H1 (cell line): ENCODE measurements around the gene GLIPR2. TPM values are rescaled to one million over a fixed set of nuclear protein-coding genes. Genes with fewer than 3 reads are reported as not detected.
A peak's percentile ranks its signal among the peaks of the same experiment; 100 is the strongest.

Experiments
- CTCF ChIA-PET: fragments of 300-600 bp; sonication (Branson Sonifier 250); formaldehyde crosslinking; loops from one replicate; lab custom pipeline; 2021; ENCODE audit not compliant: partially characterized antibody; lab: Charles Lee
- POLR2A ChIA-PET: fragments of 300-600 bp; sonication (Branson Sonifier 250); formaldehyde crosslinking; loops from one replicate; lab custom pipeline; 2021; ENCODE audit warnings: inconsistent platforms; ENCODE audit not compliant: partially characterized antibody; lab: Charles Lee
- DNase-seq, 2 experiments: peaks; one replicate each; pipeline versions ENCODE4 v3.0.0 to v3.0.0-alpha.2; 2010 to 2022; ENCODE audit warnings: low spot score in 2 of 2, low read depth in 1 of 2, mixed read lengths in 1 of 2
- FAIRE-seq: peaks from 2 replicates; lab custom pipeline; 2011; peaks lifted over from hg19 to GRCh38; lab: Jason Lieb, UNC
- H2AFZ ChIP-seq: 2 replicates; pipeline ENCODE4 v1.8.1; 2012; ENCODE audit warnings: low read length, inconsistent platforms
- H2AK5ac ChIP-seq: 2 replicates; pipeline ENCODE4 v1.6.1; 2013; ENCODE audit warnings: low read depth, low read length
- H2BK120ac ChIP-seq: replicated peaks from 2 replicates; pipeline ENCODE3; 2013; ENCODE audit warnings: low read depth, low read length, inconsistent platforms
- H2BK12ac ChIP-seq: 2 replicates; pipeline ENCODE4 v1.6.1; 2013; ENCODE audit warnings: low read depth, low read length
- H2BK15ac ChIP-seq: 2 replicates; pipeline ENCODE4 v1.6.1; 2013; ENCODE audit warnings: low read length
- H2BK20ac ChIP-seq: 2 replicates; pipeline ENCODE4 v1.6.1; 2013; ENCODE audit warnings: low read length
- H2BK5ac ChIP-seq: 2 replicates; pipeline ENCODE4 v1.6.1; 2013; ENCODE audit warnings: low read depth, low read length
- H3K14ac ChIP-seq: 2 replicates; pipeline ENCODE4 v1.6.1; 2013; ENCODE audit warnings: inconsistent platforms; ENCODE audit not compliant: insufficient read length
- H3K18ac ChIP-seq: 2 replicates; pipeline ENCODE4 v1.6.1; 2013; ENCODE audit warnings: low read length; ENCODE audit errors: extremely low read depth
- H3K23ac ChIP-seq: 2 replicates; pipeline ENCODE4 v1.6.1; 2013; ENCODE audit warnings: inconsistent platforms; ENCODE audit not compliant: insufficient read length
- H3K23me2 ChIP-seq: 2 replicates; pipeline ENCODE4 v1.6.1; 2013; ENCODE audit warnings: low read depth, low read length
- H3K27ac ChIP-seq: 2 replicates; pipeline ENCODE4 v1.6.1; 2011; ENCODE audit warnings: low read depth, low read length, inconsistent platforms
- H3K27me3 ChIP-seq, 4 experiments: replicated peaks in 1 of 4; 1 replicate in 1 of 4; 2 replicates in 3 of 4; pipeline versions ENCODE4 v1.6.1 to v1.8.1; 2011 to 2013; ENCODE audit warnings: low read length in 3 of 4, mild to moderate bottlenecking in 3 of 4, inconsistent platforms in 2 of 4, mixed read lengths in 2 of 4, moderate library complexity in 1 of 4; ENCODE audit not compliant: control insufficient read depth in 3 of 4, insufficient read depth in 3 of 4; ENCODE audit errors: extremely low read depth in 1 of 4
- H3K36me3 ChIP-seq, 4 experiments: 2 replicates each; pipeline versions ENCODE4 v1.6.1 to v1.8.1; 2011 to 2013; ENCODE audit warnings: mild to moderate bottlenecking in 4 of 4, low read length in 3 of 4, moderate library complexity in 2 of 4, control low read depth in 1 of 4, inconsistent platforms in 1 of 4; ENCODE audit not compliant: insufficient read depth in 4 of 4, control insufficient read depth in 2 of 4
- H3K4ac ChIP-seq: replicated peaks from 2 replicates; pipeline ENCODE3; 2013; ENCODE audit warnings: low read length, low read depth, mixed read lengths, inconsistent platforms; ENCODE audit not compliant: insufficient read length
- H3K4me1 ChIP-seq, 4 experiments: replicated peaks in 1 of 4; 1 replicate in 1 of 4; 2 replicates in 3 of 4; pipeline versions ENCODE4 v1.6.1 to v1.8.1; 2011 to 2013; ENCODE audit warnings: low read length in 3 of 4, inconsistent platforms in 2 of 4, mixed read lengths in 1 of 4; ENCODE audit not compliant: insufficient read depth in 4 of 4, control insufficient read depth in 3 of 4
- H3K4me2 ChIP-seq, 2 experiments: 2 replicates each; pipeline versions ENCODE4 v1.6.1 to v1.8.1; 2011 to 2013; ENCODE audit warnings: low read depth in 2 of 2, low read length in 2 of 2, control low read depth in 1 of 2, inconsistent platforms in 1 of 2, mild to moderate bottlenecking in 1 of 2; ENCODE audit not compliant: insufficient read depth in 1 of 2
- H3K4me3 ChIP-seq, 4 experiments: fragments of 200-600, 300-600 bp in 1 of 4; sonication (generic), shearing (Covaris generic), sonication (Bioruptor Twin) in 1 of 4; 2 replicates each; pipeline versions ENCODE4 v1.5.1 to v1.8.1; 2011 to 2016; ENCODE audit warnings: low read length in 4 of 4, low read depth in 3 of 4, control low read depth in 2 of 4, inconsistent platforms in 2 of 4, mild to moderate bottlenecking in 2 of 4, mixed read lengths in 1 of 4, moderate library complexity in 1 of 4; ENCODE audit not compliant: insufficient read depth in 2 of 4; ENCODE audit errors: extremely low read depth in 1 of 4
- H3K56ac ChIP-seq: replicated peaks from 2 replicates; pipeline ENCODE3; 2013; ENCODE audit warnings: low read depth, mild to moderate bottlenecking, mixed read lengths, low read length, inconsistent platforms; ENCODE audit not compliant: insufficient read length
- H3K79me1 ChIP-seq: 2 replicates; pipeline ENCODE4 v1.6.1; 2013; ENCODE audit warnings: low read depth, low read length, control low read depth
- H3K79me2 ChIP-seq, 2 experiments: 2 replicates each; pipeline versions ENCODE4 v1.6.1 to v1.8.1; 2012 to 2013; ENCODE audit warnings: low read length in 2 of 2, mild to moderate bottlenecking in 2 of 2, inconsistent platforms in 1 of 2; ENCODE audit not compliant: insufficient read depth in 2 of 2, control insufficient read depth in 1 of 2
- H3K9ac ChIP-seq, 4 experiments: replicated peaks in 1 of 4; 1 replicate in 1 of 4; 2 replicates in 3 of 4; pipeline versions ENCODE4 v1.6.1 to v1.8.1; 2011 to 2013; ENCODE audit warnings: low read depth in 3 of 4, low read length in 3 of 4, control low read depth in 2 of 4, mild to moderate bottlenecking in 2 of 4, moderate library complexity in 2 of 4, inconsistent platforms in 1 of 4; ENCODE audit errors: extremely low read depth in 1 of 4
- H3K9me3 ChIP-seq, 2 experiments: 2 replicates each; pipeline versions ENCODE4 v1.6.1 to v1.8.1; 2012 to 2013; ENCODE audit warnings: mild to moderate bottlenecking in 2 of 2, moderate library complexity in 2 of 2, control low read depth in 1 of 2, inconsistent platforms in 1 of 2, low read depth in 1 of 2, low read length in 1 of 2, mixed read lengths in 1 of 2; ENCODE audit not compliant: insufficient read depth in 2 of 2
- H4K20me1 ChIP-seq, 2 experiments: replicated peaks in 1 of 2; 2 replicates each; pipeline versions ENCODE3 to v1.8.1; 2011 to 2013; ENCODE audit warnings: inconsistent platforms in 2 of 2, low read length in 2 of 2, mild to moderate bottlenecking in 1 of 2; ENCODE audit not compliant: insufficient read depth in 2 of 2, control insufficient read depth in 1 of 2
- H4K5ac ChIP-seq: 2 replicates; pipeline ENCODE4 v1.6.1; 2013; ENCODE audit warnings: low read length, low read depth, mixed read lengths, inconsistent platforms; ENCODE audit not compliant: insufficient read length
- H4K8ac ChIP-seq: 2 replicates; pipeline ENCODE4 v1.8.0; 2013; ENCODE audit warnings: mild to moderate bottlenecking, moderate library complexity, low read length, inconsistent platforms; ENCODE audit not compliant: insufficient read depth; ENCODE audit errors: extremely low read depth
- H4K91ac ChIP-seq: replicated peaks from 2 replicates; pipeline ENCODE3; 2013; ENCODE audit warnings: low read length, mixed read lengths, inconsistent platforms; ENCODE audit not compliant: insufficient read length
- WGBS, 2 experiments: shearing (Covaris generic) in 1 of 2; methylation state at CpG; one replicate each; pipeline versions ENCODE4 v1.1.6 to v1.1.7; 2013 to 2015; ENCODE audit warnings: low lambda C conversion rate in 2 of 2, mixed read lengths in 2 of 2, inconsistent platforms in 1 of 2, low coverage in 1 of 2, missing lambda C conversion rate in 1 of 2; ENCODE audit not compliant: insufficient replicate concordance in 2 of 2, insufficient coverage in 1 of 2, insufficient read length in 1 of 2; ENCODE audit errors: extremely low coverage in 1 of 2, missing lambda C conversion rate in 1 of 2; 5-methylcytosine and 5-hydroxymethylcytosine counted together
- polyA plus RNA-seq, 7 experiments: library from polyadenylated mRNA; depleted of rRNA in 3 of 7; stranded (reverse) in 5 of 7; unstranded in 2 of 7; fragments of >200 nt in 5 of 7; fragments of 200-250 nt in 2 of 7; gene quantifications; 1 replicate in 5 of 7; 2 replicates in 1 of 7; 4 replicates in 1 of 7; pipeline versions ENCODE4 v1.2.1 to v1.2.3, GENCODE V29; 2011 to 2013; ENCODE audit warnings: missing spikeins in 2 of 7, mixed read lengths in 2 of 7
- total RNA-seq: library from RNA; stranded (reverse); fragmentation: NEBNext Ultra II Directional; extraction: Animal tissue kit (Norgen Biotek cat#: 25700); gene quantifications from 2 replicates; pipeline ENCODE4 v1.2.1, GENCODE V29; 2021

The GLIPR2 gene
- total and polyA plus RNA-seq, 2 of the 8 experiments (the other 6 are each of a cell fraction or from before 2014, with no cell fraction given), result 7.9 to 12.0 TPM

GRCh38 chr9:36169166-36169565 is 32.6 kb downstream of the GLIPR2 start, which contains the start of gene CCIN:
TSS of gene CCIN (plus strand) at chr9:36169388. CDS start at chr9:36169503, 115 bp downstream.
- Histone ChIP-seq H3K18ac (no peak within 1 kb of the TSS), H3K23me2 (peaks cover 2% of the 10 kb centered on the region; the same call in 1 of the 2 replicates), H2BK5ac (no peak within 1 kb of the TSS; the same call in 1 of the 2 replicates), H4K8ac (peak within 1 kb of the TSS; percentile 0; the same call in 1 of the 2 replicates), H3K14ac (no peak within 1 kb of the TSS), H2BK15ac (0 out of 2 replicates have a peak within 1 kb of the TSS, but pooled peaks have one; percentile 40), H4K91ac (no peak within 1 kb of the TSS), H4K20me1 (no peaks in the 10 kb centered on the region), H3K4ac (no peak within 1 kb of the TSS), H3K23ac (no peak within 1 kb of the TSS), H3K4me3 (no peak within 1 kb of the TSS), H3K4me2 (no peak within 1 kb of the TSS), H3K79me1 (no peaks in the 10 kb centered on the region), H2BK120ac (no peak within 1 kb of the TSS), H3K9ac (no peak within 1 kb of the TSS), H4K5ac (no peak within 1 kb of the TSS), H2AFZ (no peak within 1 kb of the TSS), H3K9me3 (no peaks in the 10 kb centered on the region), H3K27me3 (no peaks in the 10 kb centered on the region), H3K4me1 (peaks cover 0 to 6% (median 3%) of the 10 kb centered on the region in 4 experiments; a peak in 5 of 7 replicates), H3K56ac (no peak within 1 kb of the TSS), H2BK20ac (no peak within 1 kb of the TSS), H3K36me3 (no peaks in the 10 kb centered on the region), H2BK12ac (no peak within 1 kb of the TSS), H2AK5ac (no peak within 1 kb of the TSS), H3K27ac (no peak within 1 kb of the TSS), H3K79me2 (no peaks in the 10 kb centered on the region)
- WGBS, 2 experiments, result 94% methylated on average over 6 of the region's 6 CpGs; no CpG with 5 or more reads in 1 of the 2 experiments
- DNase-seq, result no peak
- ChIA-PET POLR2A (interaction anchor here (1.1 to 1.6 kb wide), 2 partner anchors 8 to 21 kb away, joined by 3 to 5 read pairs; partner anchors contain the start of gene CLTA), CTCF (interaction anchor here (0.6 to 10.2 kb wide), 15 partner anchors 9 to 255 kb away, joined by 3 to 153 read pairs (median 4); partner anchors contain the start of gene GLIPR2)
- FAIRE-seq, result no peak
